WERI-Rb-1 (cell line): ENCODE results near the gene CTR9.

Source experiments
- DNase-seq: peaks from one replicate; pipeline ENCODE4 v3.0.0-alpha.2; 2020
- H3K27ac ChIP-seq: fragments of 250-450 bp; sonication (Bioruptor Pico); 2 replicates; pipeline ENCODE4 v1.5.1; 2020; ENCODE audit warnings: mild to moderate bottlenecking, moderate library complexity
- H3K27me3 ChIP-seq: fragments of 250-450 bp; sonication (Bioruptor Pico); 2 replicates; pipeline ENCODE4 v1.5.1; 2021; ENCODE audit warnings: mild to moderate bottlenecking, low read depth, moderate library complexity; ENCODE audit not compliant: insufficient read depth, severe bottlenecking
- H3K36me3 ChIP-seq: fragments of 250-450 bp; sonication (Bioruptor Pico); 2 replicates; pipeline ENCODE4 v1.5.1; 2020; ENCODE audit warnings: mild to moderate bottlenecking, moderate library complexity
- H3K4me3 ChIP-seq: 2 replicates; pipeline ENCODE4 v1.5.1; 2011; ENCODE audit warnings: low read depth, mild to moderate bottlenecking, control low read depth, low read length
- H3K9me3 ChIP-seq: fragments of 250-450 bp; sonication (Bioruptor Pico); 2 replicates; pipeline ENCODE4 v1.5.1; 2021; ENCODE audit warnings: mild to moderate bottlenecking, moderate library complexity; ENCODE audit not compliant: severe bottlenecking
- TF ChIP-seq, protein P1 (sequence below): IDR thresholded peaks from 2 replicates; pipeline ENCODE4 v1.5.1; 2011; ENCODE audit warnings: low read depth, mild to moderate bottlenecking, control low read depth, inconsistent platforms, low read length

The CTR9 gene

DNA sequence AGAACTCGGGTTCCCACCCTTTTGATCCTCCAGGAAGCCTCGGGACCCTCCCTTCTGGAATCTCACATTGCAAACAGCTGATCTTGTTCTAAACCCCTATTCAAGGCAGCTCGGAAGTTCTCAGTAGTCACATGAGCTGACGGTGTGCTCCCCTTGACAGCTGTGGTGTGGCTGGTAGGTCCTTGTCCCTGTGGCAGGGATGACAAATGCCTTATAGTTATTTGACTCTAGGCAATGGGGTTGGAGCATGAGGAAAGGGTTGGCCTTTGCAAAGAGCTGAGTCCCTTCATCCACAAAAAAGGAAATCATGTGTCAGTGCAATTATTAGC, 34.1 kb downstream of the CTR9 start:
- H3K9me3 ChIP-seq = no peaks in the 10 kb centered on the region
- DNase-seq = no peak
- no peak overlapping the region for H3K4me3 ChIP-seq
- H3K27ac ChIP-seq = no peak overlapping the region
- TF ChIP-seq, protein P1, sequence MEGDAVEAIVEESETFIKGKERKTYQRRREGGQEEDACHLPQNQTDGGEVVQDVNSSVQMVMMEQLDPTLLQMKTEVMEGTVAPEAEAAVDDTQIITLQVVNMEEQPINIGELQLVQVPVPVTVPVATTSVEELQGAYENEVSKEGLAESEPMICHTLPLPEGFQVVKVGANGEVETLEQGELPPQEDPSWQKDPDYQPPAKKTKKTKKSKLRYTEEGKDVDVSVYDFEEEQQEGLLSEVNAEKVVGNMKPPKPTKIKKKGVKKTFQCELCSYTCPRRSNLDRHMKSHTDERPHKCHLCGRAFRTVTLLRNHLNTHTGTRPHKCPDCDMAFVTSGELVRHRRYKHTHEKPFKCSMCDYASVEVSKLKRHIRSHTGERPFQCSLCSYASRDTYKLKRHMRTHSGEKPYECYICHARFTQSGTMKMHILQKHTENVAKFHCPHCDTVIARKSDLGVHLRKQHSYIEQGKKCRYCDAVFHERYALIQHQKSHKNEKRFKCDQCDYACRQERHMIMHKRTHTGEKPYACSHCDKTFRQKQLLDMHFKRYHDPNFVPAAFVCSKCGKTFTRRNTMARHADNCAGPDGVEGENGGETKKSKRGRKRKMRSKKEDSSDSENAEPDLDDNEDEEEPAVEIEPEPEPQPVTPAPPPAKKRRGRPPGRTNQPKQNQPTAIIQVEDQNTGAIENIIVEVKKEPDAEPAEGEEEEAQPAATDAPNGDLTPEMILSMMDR = no peak
- H3K36me3 ChIP-seq = no peaks in the 10 kb centered on the region
- no peaks in the 10 kb centered on the region for H3K27me3 ChIP-seq

DNA sequence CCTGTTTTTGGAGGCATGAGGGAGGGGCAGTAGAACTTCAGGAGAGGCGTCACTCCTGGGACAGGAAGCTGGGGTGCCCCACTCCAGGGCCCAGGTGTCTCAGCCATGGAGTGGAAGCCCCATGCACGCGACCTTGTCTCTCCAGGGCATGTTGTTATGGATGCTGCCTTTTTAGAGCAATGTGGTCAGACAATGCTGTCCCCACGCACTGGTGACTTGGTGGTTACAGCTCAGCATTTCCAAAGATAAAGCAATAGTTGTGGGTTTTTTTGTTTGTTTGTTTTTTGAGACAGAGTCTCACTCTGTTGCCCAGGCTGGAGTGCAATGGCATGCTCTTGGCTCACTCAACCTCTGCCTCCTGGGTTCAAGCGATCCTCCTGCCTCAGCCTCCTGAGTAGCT, 35.4 kb downstream of the CTR9 start:
- no peaks in the 10 kb centered on the region for H3K27me3 ChIP-seq
- TF ChIP-seq, protein P1 = no peak
- H3K27ac ChIP-seq = no peak overlapping the region
- no peak for DNase-seq
- no peak overlapping the region for H3K4me3 ChIP-seq
- H3K9me3 ChIP-seq = no peaks in the 10 kb centered on the region
- H3K36me3 ChIP-seq = no peaks in the 10 kb centered on the region

DNA sequence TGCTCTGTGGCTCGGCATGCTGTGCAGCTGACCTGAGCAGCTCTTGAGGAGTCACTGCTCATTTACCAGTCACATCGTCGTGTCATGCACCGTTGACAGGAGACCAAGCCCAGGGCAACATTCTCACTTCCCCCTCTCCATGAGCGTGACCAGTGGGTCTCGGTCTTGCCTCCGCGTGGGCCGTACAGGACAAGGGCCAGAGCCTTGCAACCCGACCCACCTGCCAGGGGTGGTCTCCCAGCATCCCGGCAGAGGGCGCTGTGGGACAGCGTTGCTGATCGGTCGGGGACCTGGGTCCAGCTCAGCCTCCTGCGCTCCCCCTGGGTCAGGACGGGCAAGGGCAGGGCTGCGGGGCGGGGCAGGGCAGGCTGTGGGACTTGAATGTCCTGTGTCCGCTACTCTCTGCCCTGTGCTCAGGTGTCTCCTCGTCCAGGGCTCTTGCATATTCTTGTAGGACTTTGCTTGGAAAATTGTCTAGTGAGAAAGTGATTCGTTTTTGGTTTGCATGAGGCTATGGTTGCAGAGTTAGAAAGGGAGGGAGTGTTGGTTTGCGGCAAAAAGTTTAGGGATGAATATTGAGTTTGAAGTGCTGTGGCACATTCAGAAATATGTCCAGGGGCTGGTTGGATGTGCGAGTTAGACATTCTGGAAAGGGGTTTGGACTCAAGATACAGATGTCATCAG, 41.5 kb downstream of the CTR9 start:
- Histone ChIP-seq H3K4me3 (no peak overlapping the region), H3K36me3 (peaks cover 18% of the 10 kb centered on the region), H3K27ac (no peak overlapping the region), H3K9me3 (no peaks in the 10 kb centered on the region), H3K27me3 (no peaks in the 10 kb centered on the region)
- DNase-seq = peak; percentile 94
- TF ChIP-seq, protein P1 = peak; percentile 99

DNA sequence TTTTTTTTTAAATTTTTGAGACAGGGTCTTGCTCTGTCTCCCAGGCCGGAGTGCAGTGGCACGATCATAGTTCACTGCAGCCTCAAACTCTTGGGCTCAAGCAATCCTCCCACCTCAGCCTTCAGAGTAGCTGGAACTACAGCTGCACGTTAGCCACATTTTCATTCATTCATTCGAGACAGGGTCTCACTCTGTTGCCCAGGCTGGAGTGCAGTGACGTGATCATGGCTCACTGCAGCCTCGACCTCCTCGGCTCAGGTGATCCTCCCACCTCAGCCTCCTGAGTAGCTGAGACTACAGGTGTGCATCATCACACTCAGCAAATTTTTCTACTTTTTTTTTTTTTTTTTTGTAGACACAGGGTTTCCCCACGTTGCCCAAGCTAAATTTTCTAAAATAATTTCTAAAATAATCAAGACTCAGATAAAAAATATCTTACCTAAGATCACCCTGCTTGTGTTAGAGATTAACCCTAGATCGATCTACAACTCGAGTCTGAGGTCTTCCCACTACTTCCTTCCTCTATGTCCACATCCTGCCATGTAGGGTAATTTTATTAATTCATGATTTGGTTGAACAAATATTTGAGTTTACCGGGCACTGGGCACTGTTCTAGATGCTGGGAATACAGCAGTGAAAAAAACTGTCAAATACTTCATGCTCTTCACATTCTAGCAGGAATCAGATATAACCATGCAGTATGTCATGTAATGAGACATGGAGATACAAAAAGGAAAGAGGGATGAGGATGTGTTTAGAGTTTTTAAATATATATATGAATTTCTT, 42.6 kb downstream of the CTR9 start:
- TF ChIP-seq, protein P1 = no peak
- no peak overlapping the region for H3K4me3 ChIP-seq
- DNase-seq = no peak

DNA sequence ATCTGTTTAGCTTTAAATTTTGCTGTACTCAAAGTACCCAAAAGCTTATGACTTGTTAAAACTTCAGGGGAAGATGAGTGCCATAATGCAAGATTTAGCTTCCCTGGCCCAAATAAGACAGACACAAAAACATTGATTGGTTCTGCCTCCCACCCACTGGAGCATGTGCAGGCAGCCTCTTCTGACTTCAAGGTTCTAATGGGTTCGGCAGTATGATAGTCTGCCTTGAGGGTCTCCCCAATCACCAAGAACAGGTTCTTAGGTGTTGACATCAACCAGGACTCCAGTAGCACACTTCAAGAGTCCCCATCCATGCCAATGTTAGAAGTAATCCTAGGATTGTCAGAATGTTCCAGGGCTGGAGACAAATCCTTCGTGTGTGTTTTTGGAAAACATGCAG, 45.1 kb downstream of the CTR9 start:
- H3K27ac ChIP-seq = no peak overlapping the region
- DNase-seq = no peak
- TF ChIP-seq, protein P1 = no peak

More for the DNA sequence above, 42.6 kb downstream of the CTR9 start:
- Histone ChIP-seq H3K9me3 (no peaks in the 10 kb centered on the region), H3K27me3 (no peaks in the 10 kb centered on the region), H3K36me3 (peaks cover 29% of the 10 kb centered on the region), H3K27ac (no peak overlapping the region)

More for the DNA sequence above, 45.1 kb downstream of the CTR9 start:
- H3K27me3 ChIP-seq = no peaks in the 10 kb centered on the region
- H3K36me3 ChIP-seq = peaks cover 54% of the 10 kb centered on the region
- H3K9me3 ChIP-seq = no peaks in the 10 kb centered on the region
- no peak overlapping the region for H3K4me3 ChIP-seq
